Activated CD4-positive, alpha-beta T cell treated with anti-CD3 and anti-CD28 coated beads, Interleukin-2, amount 50 U/mL, for 1 hour (primary cell): Measurements from ENCODE around the gene ZMYM2.

Source experiments
- DNase-seq: peaks from one replicate; pipeline ENCODE4 v3.0.0-alpha.2; 2020

Gene ZMYM2

GRCh38 chr13:20137875-20138274 lies 179.3 kb downstream of the ZMYM2 start:
- DNase-seq: no peak

GRCh38 chr13:20140487-20140886 lies 182.0 kb downstream of the ZMYM2 start:
- no peak for DNase-seq
